B cell (primary cell): ENCODE data around the gene BARHL1.

Experiments used
- CTCF ChIP-seq: fragments of 200-600 bp; IDR thresholded peaks from one replicate; pipeline ENCODE4 v1.8.0; 2022; ENCODE audit warnings: antibody characterized with exemption, mild to moderate bottlenecking
- EZH2 ChIP-seq: IDR thresholded peaks from 2 replicates; pipeline ENCODE4 v1.6.1; 2012; ENCODE audit warnings: borderline replicate concordance, low read depth, mild to moderate bottlenecking, moderate library complexity, low read length; ENCODE audit not compliant: insufficient read depth, poor library complexity, severe bottlenecking

- TF ChIP-seq CTCF, result no peak
- no peak for TF ChIP-seq EZH2
Observed at GRCh38 chr9:132582276-132582785, at the start of gene BARHL1.
